ENCODE results near the gene KCNT1. TPM values are rescaled to one million over a fixed set of nuclear protein-coding genes. Genes with fewer than 3 reads are reported as not detected.

Gene KCNT1
- total RNA-seq, 2 experiments from 2014 or later, result not detected

- H3K4me3 Mint-ChIP-seq, result no peak overlapping the region
- H3K27me3 Mint-ChIP-seq, result no peaks in the 10 kb centered on the region
- no peaks in the 10 kb centered on the region for H3K4me1 Mint-ChIP-seq
- no peaks in the 10 kb centered on the region for H3K36me3 Mint-ChIP-seq
- no peak for DNase-seq
- no peaks in the 10 kb centered on the region for H3K9me3 Mint-ChIP-seq (ENCODE audit: low read depth)
- H3K27ac Mint-ChIP-seq, result no peak overlapping the region
- CTCF ChIA-PET, result interaction anchor here (0.6 kb wide), 1 partner anchor 222 kb away, joined by 3 read pairs; no protein-coding TSS in a partner anchor
- no peak for ATAC-seq
Measured at GRCh38 chr9:135777623-135778177, 75.7 kb downstream of the KCNT1 start.

GRCh38 chr9:135778421-135778820, 76.4 kb downstream of the KCNT1 start:
- H3K27me3 Mint-ChIP-seq, result no peaks in the 10 kb centered on the region
- no peak overlapping the region for H3K27ac Mint-ChIP-seq
- no peak overlapping the region for H3K4me3 Mint-ChIP-seq
- H3K9me3 Mint-ChIP-seq (ENCODE audit: low read depth), result no peaks in the 10 kb centered on the region
- H3K4me1 Mint-ChIP-seq, result no peaks in the 10 kb centered on the region
- DNase-seq (no peak), ATAC-seq (no peak)
- CTCF ChIA-PET, result no interaction called here
- H3K36me3 Mint-ChIP-seq, result no peaks in the 10 kb centered on the region

- H3K36me3 Mint-ChIP-seq, result no peaks in the 10 kb centered on the region
- no peaks in the 10 kb centered on the region for H3K9me3 Mint-ChIP-seq (ENCODE audit: low read depth)
- DNase-seq (no peak), ATAC-seq (no peak)
- no peaks in the 10 kb centered on the region for H3K27me3 Mint-ChIP-seq
- H3K4me3 Mint-ChIP-seq, result no peak overlapping the region
- H3K4me1 Mint-ChIP-seq, result no peaks in the 10 kb centered on the region
- H3K27ac Mint-ChIP-seq, result no peak overlapping the region
- CTCF ChIA-PET, result no interaction called here
Measured at GRCh38 chr9:135779571-135779970, 77.6 kb downstream of the KCNT1 start.

- Mint-ChIP-seq H3K27ac (no peak overlapping the region), H3K4me1 (no peaks in the 10 kb centered on the region), H3K27me3 (no peaks in the 10 kb centered on the region), H3K36me3 (no peaks in the 10 kb centered on the region), H3K4me3 (no peak overlapping the region), H3K9me3 (ENCODE audit: low read depth) (no peaks in the 10 kb centered on the region)
- CTCF ChIA-PET, result no interaction called here
- DNase-seq (no peak), ATAC-seq (no peak)
Measured at GRCh38 chr9:135780086-135780485, 78.1 kb downstream of the KCNT1 start.

- no peak overlapping the region for H3K4me3 Mint-ChIP-seq
- H3K27ac Mint-ChIP-seq, result no peak overlapping the region
- H3K27me3 Mint-ChIP-seq, result no peaks in the 10 kb centered on the region
- H3K9me3 Mint-ChIP-seq (ENCODE audit: low read depth), result no peaks in the 10 kb centered on the region
- H3K36me3 Mint-ChIP-seq, result no peaks in the 10 kb centered on the region
- DNase-seq (no peak), ATAC-seq (no peak)
- CTCF ChIA-PET, result no interaction called here
- H3K4me1 Mint-ChIP-seq, result no peaks in the 10 kb centered on the region
Measured at GRCh38 chr9:135780626-135781025, 78.6 kb downstream of the KCNT1 start.

GRCh38 chr9:135782946-135783345, 81.0 kb downstream of the KCNT1 start:
- Mint-ChIP-seq H3K27me3 (no peaks in the 10 kb centered on the region), H3K4me1 (no peaks in the 10 kb centered on the region), H3K4me3 (no peak overlapping the region), H3K36me3 (no peaks in the 10 kb centered on the region), H3K9me3 (ENCODE audit: low read depth) (no peaks in the 10 kb centered on the region), H3K27ac (no peak overlapping the region)
- DNase-seq (no peak), ATAC-seq (no peak)
- CTCF ChIA-PET, result no interaction called here

- H3K9me3 Mint-ChIP-seq (ENCODE audit: low read depth), result no peaks in the 10 kb centered on the region
- no peak for ATAC-seq
- H3K27me3 Mint-ChIP-seq, result no peaks in the 10 kb centered on the region
- no peaks in the 10 kb centered on the region for H3K36me3 Mint-ChIP-seq
- CTCF ChIA-PET, result no interaction called here
- no peak overlapping the region for H3K4me3 Mint-ChIP-seq
- no peak for DNase-seq
- H3K4me1 Mint-ChIP-seq, result no peaks in the 10 kb centered on the region
- H3K27ac Mint-ChIP-seq, result no peak overlapping the region
Measured at GRCh38 chr9:135783540-135784245, 81.7 kb downstream of the KCNT1 start.

- DNase-seq, result no peak
- ATAC-seq, result no peak
- CTCF ChIA-PET, result no interaction called here
- no peaks in the 10 kb centered on the region for H3K36me3 Mint-ChIP-seq
- no peaks in the 10 kb centered on the region for H3K9me3 Mint-ChIP-seq (ENCODE audit: low read depth)
- no peaks in the 10 kb centered on the region for H3K4me1 Mint-ChIP-seq
- H3K27me3 Mint-ChIP-seq, result no peaks in the 10 kb centered on the region
- no peak overlapping the region for H3K4me3 Mint-ChIP-seq
- H3K27ac Mint-ChIP-seq, result no peak overlapping the region
Measured at GRCh38 chr9:135785013-135785575, 83.1 kb downstream of the KCNT1 start.

GRCh38 chr9:135786146-135786690, 84.2 kb downstream of the KCNT1 start:
- H3K27me3 Mint-ChIP-seq, result no peaks in the 10 kb centered on the region
- ATAC-seq, result no peak
- CTCF ChIA-PET, result no interaction called here

GRCh38 chr9:135787317-135787716, 85.3 kb downstream of the KCNT1 start:
- DNase-seq (no peak), ATAC-seq (no peak)
- Mint-ChIP-seq H3K36me3 (no peaks in the 10 kb centered on the region), H3K27me3 (no peaks in the 10 kb centered on the region), H3K4me3 (no peak overlapping the region), H3K9me3 (ENCODE audit: low read depth) (no peaks in the 10 kb centered on the region), H3K4me1 (no peaks in the 10 kb centered on the region), H3K27ac (no peak overlapping the region)
- CTCF ChIA-PET, result no interaction called here

More at GRCh38 chr9:135786146-135786690, 84.2 kb downstream of the KCNT1 start:
- no peak overlapping the region for H3K4me3 Mint-ChIP-seq
- no peaks in the 10 kb centered on the region for H3K9me3 Mint-ChIP-seq (ENCODE audit: low read depth)
- DNase-seq, result no peak
- no peaks in the 10 kb centered on the region for H3K4me1 Mint-ChIP-seq
- no peak overlapping the region for H3K27ac Mint-ChIP-seq
- H3K36me3 Mint-ChIP-seq, result no peaks in the 10 kb centered on the region

GRCh38 chr9:135787776-135788575, 86.0 kb downstream of the KCNT1 start:
- Mint-ChIP-seq H3K4me1 (no peaks in the 10 kb centered on the region), H3K27ac (no peak overlapping the region), H3K9me3 (ENCODE audit: low read depth) (no peaks in the 10 kb centered on the region), H3K27me3 (no peaks in the 10 kb centered on the region), H3K36me3 (no peaks in the 10 kb centered on the region), H3K4me3 (no peak overlapping the region)
- ATAC-seq, result no peak
- CTCF ChIA-PET, result no interaction called here
- no peak for DNase-seq

GRCh38 chr9:135788576-135789300, 86.8 kb downstream of the KCNT1 start:
- no peaks in the 10 kb centered on the region for H3K27me3 Mint-ChIP-seq
- no peaks in the 10 kb centered on the region for H3K4me1 Mint-ChIP-seq
- no peaks in the 10 kb centered on the region for H3K36me3 Mint-ChIP-seq
- no peak for DNase-seq
- CTCF ChIA-PET, result no interaction called here
- no peak for ATAC-seq
- H3K27ac Mint-ChIP-seq, result no peak overlapping the region
- H3K9me3 Mint-ChIP-seq (ENCODE audit: low read depth), result no peaks in the 10 kb centered on the region
- no peak overlapping the region for H3K4me3 Mint-ChIP-seq

- Mint-ChIP-seq H3K4me3 (no peak overlapping the region), H3K27ac (no peak overlapping the region), H3K4me1 (no peaks in the 10 kb centered on the region), H3K36me3 (no peaks in the 10 kb centered on the region), H3K27me3 (no peaks in the 10 kb centered on the region), H3K9me3 (ENCODE audit: low read depth) (no peaks in the 10 kb centered on the region)
- no peak for DNase-seq
- CTCF ChIA-PET, result no interaction called here
- ATAC-seq, result no peak
Measured at GRCh38 chr9:135789838-135790291, 87.9 kb downstream of the KCNT1 start.
